HG03565 (cell line): ENCODE measurements around the gene KANK4.

Experiments used
- ATAC-seq: cut with Tn5 transposase; IDR thresholded peaks from one replicate; pipeline ENCODE4 v1.9.1; 2021; ENCODE audit warnings: mild to moderate bottlenecking, moderate library complexity; ENCODE audit not compliant: unreplicated experiment

The KANK4 gene

GRCh38 chr1:62318756-62319544 is at the start of gene KANK4:
Gene KANK4, minus strand, starts transcription at chr1:62319434. Its CDS starts 37,870 bp downstream, at chr1:62281564.
- no peak for ATAC-seq

GRCh38 chr1:62368989-62369388 is 49.8 kb upstream of the KANK4 start:
- no peak for ATAC-seq

GRCh38 chr1:62367005-62367557 is 47.8 kb upstream of the KANK4 start:
- ATAC-seq, result no peak

GRCh38 chr1:62364721-62365120 is 45.5 kb upstream of the KANK4 start:
- ATAC-seq, result no peak

- no peak for ATAC-seq
Observed at GRCh38 chr1:62362926-62363325, 43.7 kb upstream of the KANK4 start.

- ATAC-seq, result no peak
Observed at GRCh38 chr1:62362061-62362917, 43.1 kb upstream of the KANK4 start.

GRCh38 chr1:62361431-62361830 is 42.2 kb upstream of the KANK4 start:
- ATAC-seq, result no peak

- no peak for ATAC-seq
Observed at GRCh38 chr1:62358665-62359373, 39.6 kb upstream of the KANK4 start.

GRCh38 chr1:62357916-62358315 is 38.7 kb upstream of the KANK4 start:
- no peak for ATAC-seq

- no peak for ATAC-seq
Observed at GRCh38 chr1:62356257-62356835, 37.1 kb upstream of the KANK4 start.

- ATAC-seq, result no peak
Observed at GRCh38 chr1:62355095-62355494, 35.9 kb upstream of the KANK4 start.

GRCh38 chr1:62353853-62354252 is 34.6 kb upstream of the KANK4 start:
- no peak for ATAC-seq

GRCh38 chr1:62352387-62352786 is 33.2 kb upstream of the KANK4 start:
- ATAC-seq, result no peak

GRCh38 chr1:62349470-62350233 is 30.4 kb upstream of the KANK4 start:
- ATAC-seq, result no peak

- ATAC-seq, result no peak
Observed at GRCh38 chr1:62346886-62347285, 27.7 kb upstream of the KANK4 start.

- ATAC-seq, result no peak
Observed at GRCh38 chr1:62343911-62344310, 24.7 kb upstream of the KANK4 start.

- no peak for ATAC-seq
Observed at GRCh38 chr1:62342270-62342669, 23.0 kb upstream of the KANK4 start.

GRCh38 chr1:62341615-62342014 is 22.4 kb upstream of the KANK4 start:
- ATAC-seq, result no peak

GRCh38 chr1:62341089-62341488 is 21.9 kb upstream of the KANK4 start:
- ATAC-seq, result no peak
